HepG2 (cell line): Measurements from ENCODE around the gene IL1R1. TPM values are rescaled to one million over a fixed set of nuclear protein-coding genes. Genes with fewer than 3 reads are reported as not detected.

ENCODE experiments used
- ARID5B ChIP-seq: IDR thresholded peaks from 2 replicates; pipeline ENCODE4 v1.4.0; 2020; ENCODE audit warnings: mild to moderate bottlenecking, missing genetic modification reagents
- ATF7-NPFF ChIP-seq: sonication (generic); formaldehyde crosslinking; IDR thresholded peaks from 2 replicates; pipeline ENCODE4 v1.8.1; 2023; ENCODE audit warnings: mild to moderate bottlenecking, low read depth, missing genetic modification reagents, moderate library complexity
- CAMTA2 ChIP-seq: sonication (generic); formaldehyde crosslinking; IDR thresholded peaks from 2 replicates; pipeline ENCODE4 v1.4.0; 2020; ENCODE audit warnings: mild to moderate bottlenecking, missing genetic modification reagents, borderline replicate concordance
- LBX2 ChIP-seq: sonication (generic); formaldehyde crosslinking; IDR thresholded peaks from 2 replicates; pipeline ENCODE4 v1.5.0; 2020; ENCODE audit warnings: missing genetic modification reagents, mild to moderate bottlenecking, borderline replicate concordance
- MYPOP ChIP-seq: sonication (generic); formaldehyde crosslinking; IDR thresholded peaks from 2 replicates; pipeline ENCODE4 v1.8.1; 2023; ENCODE audit warnings: mild to moderate bottlenecking, moderate library complexity, missing genetic modification reagents
- NFIC ChIP-seq: IDR thresholded peaks from 2 replicates; pipeline ENCODE4 v1.6.1; 2012; ENCODE audit warnings: mild to moderate bottlenecking, low read length, inconsistent platforms
- PRDM10 ChIP-seq: sonication (generic); formaldehyde crosslinking; IDR thresholded peaks from 2 replicates; pipeline ENCODE4 v1.4.0; 2020; ENCODE audit warnings: low read depth, missing genetic modification reagents
- RARA ChIP-seq: IDR thresholded peaks from 2 replicates; pipeline ENCODE4 v1.6.1; 2016; ENCODE audit warnings: missing genetic modification reagents, missing compliant biosample characterization
- REXO4 ChIP-seq: sonication (generic); formaldehyde crosslinking; IDR thresholded peaks from 2 replicates; pipeline ENCODE4 v1.8.0; 2022; ENCODE audit warnings: missing genetic modification reagents, mild to moderate bottlenecking, borderline replicate concordance
- TFAP4 ChIP-seq: sonication (generic); IDR thresholded peaks from 2 replicates; pipeline ENCODE4 v1.6.1; 2016; ENCODE audit warnings: low read depth, borderline replicate concordance
- TGIF2 ChIP-seq: IDR thresholded peaks from 2 replicates; pipeline ENCODE4 v1.6.1; 2016; ENCODE audit warnings: control low read depth, missing compliant biosample characterization
- ZBTB7B ChIP-seq: sonication (generic); formaldehyde crosslinking; IDR thresholded peaks from 2 replicates; pipeline ENCODE4 v1.4.0; 2020; ENCODE audit warnings: missing genetic modification reagents
- ZNF253 ChIP-seq: sonication (generic); formaldehyde crosslinking; IDR thresholded peaks from 2 replicates; pipeline ENCODE4 v1.8.0; 2022; ENCODE audit warnings: mild to moderate bottlenecking, missing genetic modification reagents, borderline replicate concordance
- ZNF276 ChIP-seq: sonication (generic); formaldehyde crosslinking; IDR thresholded peaks from 2 replicates; pipeline ENCODE4 v1.4.0; 2020; ENCODE audit warnings: mild to moderate bottlenecking, low read depth, missing genetic modification reagents
- ZNF577 ChIP-seq: sonication (generic); formaldehyde crosslinking; IDR thresholded peaks from 2 replicates; pipeline ENCODE4 v1.4.0; 2020; ENCODE audit warnings: mild to moderate bottlenecking, low read depth, missing genetic modification reagents, borderline replicate concordance
- ZNF878 ChIP-seq: sonication (generic); formaldehyde crosslinking; IDR thresholded peaks from 2 replicates; pipeline ENCODE4 v1.8.1; 2023; ENCODE audit warnings: mild to moderate bottlenecking, missing genetic modification reagents, moderate library complexity
- polyA plus RNA-seq, 8 experiments: library from polyadenylated mRNA; depleted of rRNA in 3 of 8; stranded (reverse) in 7 of 8; unstranded in 1 of 8; fragments of >200 nt; fragmentation: Illumina TruSeq in 4 of 8; extraction: Trizol in 4 of 8; gene quantifications; 2 replicates each; pipeline versions ENCODE4 v1.2.1 to v1.2.3, GENCODE V29; 2011 to 2016; ENCODE audit warnings: low read depth in 4 of 8, missing spikeins in 1 of 8, mixed read lengths in 1 of 8; ENCODE audit not compliant: insufficient read depth in 1 of 8
- total RNA-seq, 5 experiments: library from RNA; depleted of rRNA; stranded (reverse); fragments of >200 nt; fragmentation: Illumina TruSeq; extraction: Trizol; gene quantifications; 2 replicates each; pipeline ENCODE4 v1.2.3, GENCODE V29; 2016; ENCODE audit warnings: low read depth in 1 of 5

The IL1R1 gene
- total and polyA plus RNA-seq, 2 of the 13 experiments (the other 11 are each of a cell fraction or from before 2014, with no cell fraction given) = 38.0 to 93.1 TPM

- TF ChIP-seq ATF7-NPFF (CRISPR knock-in tag) = no peak
- TF ChIP-seq ZBTB7B (CRISPR knock-in tag) = no peak
- TF ChIP-seq ZNF276 (CRISPR knock-in tag) = no peak
- no peak for TF ChIP-seq REXO4 (CRISPR knock-in tag)
- peak; percentile 78; the same call in 1 of the 2 replicates for TF ChIP-seq TFAP4
- TF ChIP-seq MYPOP = no peak
- TF ChIP-seq ZNF878 (CRISPR knock-in tag) = no peak
- TF ChIP-seq ARID5B (CRISPR knock-in tag) = peak; percentile 37; the same call in 1 of the 2 replicates
- TF ChIP-seq PRDM10 (CRISPR knock-in tag) = no peak
- peak; percentile 46; the same call in 1 of the 2 replicates for TF ChIP-seq RARA
- no peak for TF ChIP-seq CAMTA2 (CRISPR knock-in tag)
- TF ChIP-seq LBX2 (CRISPR knock-in tag) = no peak
- no peak for TF ChIP-seq TGIF2 (CRISPR knock-in tag)
- TF ChIP-seq NFIC = no peak
- no peak for TF ChIP-seq ZNF253 (CRISPR knock-in tag)
- no peak for TF ChIP-seq ZNF577 (CRISPR knock-in tag)
Measured at GRCh38 chr2:102114290-102114721, 28.2 kb upstream of the IL1R1 start (continued).
